T-cell (primary cell): ENCODE data around the gene LYSMD2. TPM values are rescaled to one million over a fixed set of nuclear protein-coding genes. Genes with fewer than 3 reads are reported as not detected.

Source experiments
- ATAC-seq, 4 experiments: fragments of 200-7000 bp in 3 of 4; fragments of 150-1000 bp in 1 of 4; cut with Tn5 transposase; replicated peaks in 1 of 4; 1 replicate in 3 of 4; 2 replicates in 1 of 4; pipeline ENCODE4 v1.10.0; 2021; ENCODE audit warnings: moderate library complexity in 3 of 4, mild to moderate bottlenecking in 2 of 4, moderate number of reproducible peaks in 1 of 4
- CTCF ChIA-PET, 2 donors: fragments of 300-600 bp; sonication (Branson Sonifier 250); formaldehyde crosslinking; loops; one replicate each; lab custom pipeline; 2022; ENCODE audit warnings: antibody characterized with exemption in 2 of 2; lab: Charles Lee
- POLR2A ChIA-PET, 2 donors: fragments of 300-600 bp; sonication (Branson Sonifier 250); formaldehyde crosslinking; loops; one replicate each; lab custom pipeline; 2022; ENCODE audit warnings: antibody characterized with exemption in 2 of 2; lab: Charles Lee
- DNase-seq, 35 experiments: peaks; one replicate each; pipeline versions ENCODE4 v3.0.0 to v3.0.0-alpha.2; 2013 to 2023
- H3K27ac ChIP-seq: one replicate; pipeline ENCODE4 v1.5.1; 2013; ENCODE audit warnings: low read length
- H3K27me3 ChIP-seq, 2 experiments: replicated peaks in 1 of 2; 1 replicate in 1 of 2; 2 replicates in 1 of 2; pipeline versions ENCODE4 v1.6.1 to v1.7.0; 2013; ENCODE audit warnings: low read length in 1 of 2, mixed read lengths in 1 of 2; ENCODE audit not compliant: control insufficient read depth in 2 of 2, insufficient read depth in 2 of 2; ENCODE audit errors: extremely low read depth in 1 of 2
- H3K36me3 ChIP-seq, 2 donors: 1 replicate in 1 of 2; 2 replicates in 1 of 2; pipeline versions ENCODE4 v1.6.1 to v1.7.0; 2013; ENCODE audit warnings: low read length in 1 of 2; ENCODE audit not compliant: control insufficient read depth in 2 of 2, insufficient read depth in 1 of 2; ENCODE audit errors: extremely low read depth in 1 of 2
- H3K4me1 ChIP-seq, 2 experiments: 1 replicate in 1 of 2; 2 replicates in 1 of 2; pipeline versions ENCODE4 v1.6.1 to v1.7.0; 2013; ENCODE audit warnings: low read length in 2 of 2, mixed read lengths in 1 of 2; ENCODE audit not compliant: insufficient read depth in 2 of 2, control insufficient read depth in 1 of 2; ENCODE audit errors: extremely low read depth in 1 of 2
- H3K4me3 ChIP-seq, 2 donors: 1 replicate in 1 of 2; 2 replicates in 1 of 2; pipeline versions ENCODE4 v1.5.1 to v1.7.0; 2013; ENCODE audit warnings: mild to moderate bottlenecking in 2 of 2, low read length in 1 of 2, moderate library complexity in 1 of 2; ENCODE audit not compliant: control insufficient read depth in 1 of 2; ENCODE audit errors: extremely low read depth in 1 of 2
- H3K9me3 ChIP-seq: 2 replicates; pipeline ENCODE4 v1.7.0; 2013
- H3K27ac Mint-ChIP-seq, 2 donors: one replicate each; pipeline ENCODE4 v1.8.0; 2020 to 2021; ENCODE audit warnings: mild to moderate bottlenecking in 2 of 2, mixed read lengths in 2 of 2
- H3K27me3 Mint-ChIP-seq, 2 donors: one replicate each; pipeline ENCODE4 v1.8.0; 2021 to 2022; ENCODE audit warnings: mixed read lengths in 2 of 2
- H3K36me3 Mint-ChIP-seq: one replicate; pipeline ENCODE4 v1.8.0; 2021; ENCODE audit warnings: mixed read lengths
- H3K4me1 Mint-ChIP-seq, 3 donors: one replicate each; pipeline ENCODE4 v1.8.0; 2020 to 2022; ENCODE audit warnings: mixed read lengths in 3 of 3, mild to moderate bottlenecking in 1 of 3
- H3K4me3 Mint-ChIP-seq, 3 donors: one replicate each; pipeline ENCODE4 v1.8.0; 2020 to 2022; ENCODE audit warnings: mild to moderate bottlenecking in 3 of 3, mixed read lengths in 3 of 3, moderate library complexity in 3 of 3
- H3K9me3 Mint-ChIP-seq, 3 donors: one replicate each; pipeline ENCODE4 v1.8.0; 2020 to 2022; ENCODE audit warnings: mixed read lengths in 3 of 3
- WGBS: methylation state at CpG from one replicate; pipeline ENCODE4 v1.1.5; 2013; ENCODE audit warnings: missing lambda C conversion rate; ENCODE audit not compliant: insufficient coverage; 5-methylcytosine and 5-hydroxymethylcytosine counted together
- total RNA-seq, 35 experiments: library from RNA in 6 of 35; stranded (reverse) in 6 of 35; fragments of 120-200 nt in 1 of 35; gene quantifications; one replicate each; pipeline versions ENCODE4 v1.2.1 to v1.2.4 and lab custom pipeline; 2013 to 2026

LYSMD2 gene
- total RNA-seq, 5 donors from 2014 or later (not counting 1 experiment from before 2014, with no cell fraction given): 16.6 to 36.2 (median 26.2) TPM

DNA sequence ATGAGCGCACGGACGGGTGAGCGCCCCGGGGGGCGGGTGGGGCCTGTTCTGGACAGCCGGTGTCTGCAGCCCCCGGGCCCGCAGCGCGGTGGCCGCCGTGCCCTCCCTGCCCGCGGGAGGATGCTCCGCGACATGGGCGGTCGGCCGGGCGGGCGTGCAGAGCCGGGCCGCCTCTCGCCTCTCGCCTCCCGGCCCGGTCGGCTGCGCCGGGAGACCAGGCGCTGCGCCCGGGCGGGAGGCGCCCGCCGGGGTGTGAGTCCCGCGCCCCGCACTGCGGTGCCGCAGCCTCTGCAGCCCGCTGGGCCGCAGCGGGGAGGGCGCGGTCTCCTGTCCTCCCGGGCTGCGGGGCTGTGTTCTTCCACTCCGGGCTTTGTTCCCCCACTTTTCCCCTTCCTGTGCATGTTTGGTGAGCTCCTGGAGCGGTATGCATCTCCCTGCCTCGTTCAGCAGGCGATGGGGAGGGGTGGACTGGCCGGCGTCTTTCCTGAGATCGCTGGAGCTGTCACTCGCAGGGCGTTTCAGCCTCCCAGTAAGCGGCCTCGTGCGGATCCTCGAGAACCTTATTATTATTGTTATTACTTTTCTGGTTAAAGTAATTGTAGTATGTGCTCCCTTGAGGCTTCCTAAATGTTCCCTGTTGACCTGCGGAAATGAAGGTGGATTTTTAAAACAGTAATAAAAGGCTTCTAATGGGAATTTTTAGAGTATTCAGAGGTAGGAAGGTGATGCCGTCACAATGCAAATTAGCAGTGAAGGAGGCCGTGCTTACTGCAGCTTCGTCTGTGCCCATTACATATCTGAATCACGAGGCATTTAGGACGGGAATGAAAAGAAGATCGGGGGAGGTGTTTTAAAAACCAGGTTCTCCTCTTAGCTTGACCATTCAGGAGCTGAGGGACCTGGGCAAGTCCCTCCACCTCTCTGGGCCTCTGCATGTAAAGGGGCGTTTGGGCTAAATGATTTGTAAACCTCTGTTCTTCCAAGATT is 14.5 kb upstream of the LYSMD2 start:
- Histone ChIP-seq H3K27me3 (peaks cover 0 to 3% of the 10 kb centered on the region in 2 experiments), H3K4me3 (peak overlapping the region; percentile 54 to 77), H3K4me1 (peaks cover 14% of the 10 kb centered on the region in 2 experiments), H3K9me3 (no peaks in the 10 kb centered on the region), H3K27ac (no peak overlapping the region), H3K36me3 (no peaks in the 10 kb centered on the region)
- H3K9me3 Mint-ChIP-seq: no peaks in the 10 kb centered on the region
- peak overlapping the region; percentile 83 to 86 (median 84) for H3K4me3 Mint-ChIP-seq
- peaks cover 0 to 4% of the 10 kb centered on the region in 2 donors for H3K27me3 Mint-ChIP-seq
- ChIA-PET CTCF (interaction anchor here in 1 of 2 donors (0.7 kb wide), 1 partner anchor 16 kb away, joined by 3 read pairs; no protein-coding TSS in a partner anchor), POLR2A (interaction anchor here (0.6 to 0.8 kb wide), 2 partner anchors 14 to 289 kb away, joined by 3 to 5 read pairs; no protein-coding TSS in a partner anchor)
- peak overlapping the region in 1 of 2 donors; percentile 32 for H3K27ac Mint-ChIP-seq
- 9% methylated on average over 59 of the region's 71 CpGs for WGBS
- H3K36me3 Mint-ChIP-seq: peaks cover 10% of the 10 kb centered on the region
- DNase-seq: peak in 3 of 35 experiments; percentile 3 to 15 (median 5)
- peaks cover 40 to 53% (median 44%) of the 10 kb centered on the region in 3 donors for H3K4me1 Mint-ChIP-seq
- ATAC-seq: peak; percentile 53 to 61 (median 56)

DNA sequence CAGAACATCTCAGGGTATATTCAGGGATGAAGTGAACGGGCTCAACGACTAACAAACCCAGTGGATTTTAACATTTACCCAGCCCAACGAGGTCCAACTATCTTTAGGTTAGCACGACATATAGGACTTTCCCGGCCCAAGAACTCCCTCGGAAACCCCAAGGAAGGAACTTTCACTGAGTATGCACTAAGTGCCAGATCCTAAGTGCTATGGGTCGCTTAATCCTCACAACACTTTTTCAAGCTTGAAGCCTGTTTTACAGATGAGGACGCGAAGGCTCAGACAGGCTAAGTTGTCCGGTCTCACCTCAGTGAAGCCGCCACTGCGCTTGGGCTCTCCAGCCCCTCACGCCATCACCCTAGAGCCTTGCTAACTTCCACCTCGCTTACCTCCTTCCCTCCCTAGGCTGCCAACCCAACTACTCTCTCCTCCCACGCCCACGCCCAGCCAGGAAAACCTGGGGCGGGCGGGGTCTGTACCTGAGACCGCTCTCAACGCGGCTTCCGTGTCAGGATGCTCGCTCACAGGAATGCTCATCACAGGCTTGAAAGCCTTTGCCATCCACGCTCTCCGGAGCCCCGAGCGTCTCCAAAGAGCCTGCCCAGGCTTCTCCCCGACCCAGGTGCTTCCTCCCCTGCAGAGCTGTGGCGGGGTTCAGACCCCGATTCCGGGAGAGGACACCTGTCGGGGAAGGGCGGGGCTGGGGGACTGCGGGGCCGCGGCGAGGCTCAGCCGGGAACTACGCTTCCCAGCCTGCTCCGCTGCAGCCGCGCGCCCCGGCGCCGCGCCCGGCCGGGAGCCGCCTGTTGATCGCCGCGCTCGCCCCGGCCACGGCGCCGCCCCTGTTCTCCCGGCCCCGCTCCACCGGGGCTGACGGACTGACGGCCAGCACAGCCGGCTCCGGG is 13.6 kb upstream of the LYSMD2 start, which contains the start of gene TMOD2:
Gene TMOD2 (plus strand): TSS at position 806 of the 905 bp plus-strand sequence. CDS start 14,845 bp downstream, outside the sequence.
- Histone ChIP-seq H3K4me1 (peaks cover 14% of the 10 kb centered on the region in 2 experiments), H3K36me3 (no peaks in the 10 kb centered on the region), H3K27ac (no peak within 1 kb of the TSS), H3K9me3 (no peaks in the 10 kb centered on the region), H3K27me3 (peaks cover 0 to 3% of the 10 kb centered on the region in 2 experiments), H3K4me3 (peak within 1 kb of the TSS; percentile 54 to 77)
- ATAC-seq (peak; percentile 92 to 95 (median 94)), DNase-seq (peak in 25 of 35 experiments; percentile 15 to 65 (median 35))
- peak within 1 kb of the TSS; percentile 84 to 86 (median 84) for H3K4me3 Mint-ChIP-seq
- peaks cover 10% of the 10 kb centered on the region for H3K36me3 Mint-ChIP-seq
- no peaks in the 10 kb centered on the region for H3K9me3 Mint-ChIP-seq
- peaks cover 40 to 53% (median 44%) of the 10 kb centered on the region in 3 donors for H3K4me1 Mint-ChIP-seq
- ChIA-PET CTCF (interaction anchor here in 1 of 2 donors (0.6 kb wide), 1 partner anchor 74 kb away, joined by 3 read pairs; no protein-coding TSS in a partner anchor), POLR2A (interaction anchor here in 1 of 2 donors (0.8 kb wide), 1 partner anchor 14 kb away, joined by 12 read pairs; no protein-coding TSS in a partner anchor)
- peaks cover 0 to 4% of the 10 kb centered on the region in 2 donors for H3K27me3 Mint-ChIP-seq
- WGBS: 10% methylated on average over 61 of the region's 65 CpGs
- H3K27ac Mint-ChIP-seq: peak within 1 kb of the TSS; percentile 32 to 48

DNA sequence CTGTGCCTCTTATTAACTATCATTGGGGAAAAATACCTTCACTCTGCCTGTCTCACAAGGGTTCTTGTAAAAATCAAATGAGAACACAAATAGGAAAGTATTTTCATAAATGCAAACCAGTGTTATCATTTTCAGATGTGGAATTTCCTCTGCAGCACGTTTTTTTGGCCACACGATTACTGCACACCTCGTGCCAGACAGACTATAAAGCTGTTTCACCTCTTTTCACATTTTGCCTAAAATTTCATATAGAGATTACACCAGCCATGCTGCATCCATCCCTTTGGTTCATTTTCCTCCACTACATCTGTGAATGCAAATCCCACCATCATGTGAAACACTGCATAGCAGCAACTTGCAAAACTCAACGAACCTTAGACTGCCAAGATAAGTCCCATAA is 12.7 kb upstream of the LYSMD2 start:
- Histone ChIP-seq H3K4me1 (peaks cover 14% of the 10 kb centered on the region in 2 experiments), H3K4me3 (no peak overlapping the region), H3K9me3 (no peaks in the 10 kb centered on the region), H3K36me3 (no peaks in the 10 kb centered on the region), H3K27ac (no peak overlapping the region), H3K27me3 (peaks cover 0 to 3% of the 10 kb centered on the region in 2 experiments)
- Mint-ChIP-seq H3K27ac (no peak overlapping the region), H3K4me3 (peak overlapping the region; percentile 84 to 85 (median 84)), H3K36me3 (peaks cover 3% of the 10 kb centered on the region), H3K4me1 (peaks cover 37 to 44% (median 38%) of the 10 kb centered on the region in 3 donors), H3K9me3 (no peaks in the 10 kb centered on the region), H3K27me3 (peaks cover 0 to 4% of the 10 kb centered on the region in 2 donors)
- no peak for DNase-seq
- ChIA-PET POLR2A (no interaction called here), CTCF (interaction anchor here in 1 of 2 donors (0.6 kb wide), 1 partner anchor 75 kb away, joined by 3 read pairs; no protein-coding TSS in a partner anchor)
- no peak for ATAC-seq
- WGBS: 77% methylated on average over 4 of the region's 4 CpGs

DNA sequence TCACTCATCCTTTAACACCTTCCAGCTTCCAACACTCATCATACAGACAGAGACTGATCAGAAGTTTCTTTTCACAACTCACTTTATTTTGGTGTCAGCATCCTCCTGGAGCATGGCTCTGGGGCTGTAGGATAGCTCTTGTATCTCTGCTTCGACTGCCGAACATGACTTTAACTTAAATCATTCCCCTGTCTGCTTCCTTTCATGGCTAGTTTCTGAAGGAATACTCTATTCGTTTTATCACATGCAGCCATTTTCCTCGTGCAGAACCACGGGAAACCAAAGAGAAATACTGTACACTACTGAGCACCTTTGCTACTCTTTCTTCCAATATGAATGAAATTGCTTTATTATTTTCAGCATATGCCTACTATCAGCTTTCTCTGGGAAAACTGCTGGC is 11.9 kb upstream of the LYSMD2 start:
- Mint-ChIP-seq H3K4me3 (no peak overlapping the region), H3K9me3 (no peaks in the 10 kb centered on the region), H3K4me1 (peaks cover 31 to 35% (median 33%) of the 10 kb centered on the region in 3 donors), H3K27me3 (peaks cover 0 to 5% of the 10 kb centered on the region in 2 donors), H3K27ac (no peak overlapping the region), H3K36me3 (no peaks in the 10 kb centered on the region)
- POLR2A ChIA-PET: no interaction called here
- ATAC-seq (no peak), DNase-seq (no peak)
- peaks cover 12 to 14% of the 10 kb centered on the region in 2 experiments for H3K4me1 ChIP-seq
- no peaks in the 10 kb centered on the region for H3K36me3 ChIP-seq
- CTCF ChIA-PET: interaction anchor here in 1 of 2 donors (0.9 kb wide), 1 partner anchor 99 kb away, joined by 4 read pairs; no protein-coding TSS in a partner anchor
- no peaks in the 10 kb centered on the region for H3K9me3 ChIP-seq
- WGBS: 80% methylated on average over 1 of the region's 5 CpGs
- peaks cover 0 to 3% of the 10 kb centered on the region in 2 experiments for H3K27me3 ChIP-seq
- H3K27ac ChIP-seq: no peak overlapping the region
- H3K4me3 ChIP-seq: no peak overlapping the region

DNA sequence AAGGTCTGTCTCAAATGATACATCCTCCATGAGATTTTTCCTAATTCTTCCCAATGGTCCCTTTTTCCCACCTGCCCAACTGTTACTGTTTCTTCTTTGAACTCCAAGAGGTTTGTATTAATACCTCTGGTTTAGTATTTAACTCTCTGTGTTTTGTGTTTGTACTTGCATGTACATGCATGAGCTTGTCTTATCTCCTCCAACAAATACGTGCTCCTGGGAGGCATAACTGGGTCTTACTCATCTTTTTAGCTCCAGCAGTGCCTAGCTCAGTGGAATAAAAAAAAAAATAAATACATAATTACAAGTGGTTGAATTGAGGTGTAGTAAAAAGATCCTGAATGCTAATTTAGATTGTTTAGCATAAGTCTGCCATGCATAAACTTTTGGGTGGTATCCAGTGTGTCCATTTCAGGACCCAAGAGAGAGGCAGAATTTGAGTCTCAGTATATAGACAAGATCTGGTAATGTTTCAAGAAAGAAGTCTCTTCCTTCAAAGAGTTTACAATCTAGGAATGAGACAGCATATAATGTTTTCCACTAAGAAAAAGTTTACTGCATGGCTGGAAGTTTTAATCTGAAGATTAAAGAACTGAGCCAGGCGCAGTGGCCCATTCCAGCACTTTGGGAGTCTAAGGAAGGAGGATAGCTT is 1.7 kb upstream of the LYSMD2 start:
- ATAC-seq: no peak
- Histone ChIP-seq H3K36me3 (peaks cover 0 to 2% of the 10 kb centered on the region in 2 donors), H3K4me3 (no peak overlapping the region), H3K9me3 (no peaks in the 10 kb centered on the region), H3K27ac (peak overlapping the region; percentile 90), H3K4me1 (peaks cover 29 to 37% of the 10 kb centered on the region in 2 experiments), H3K27me3 (no peaks in the 10 kb centered on the region)
- Mint-ChIP-seq H3K9me3 (no peaks in the 10 kb centered on the region), H3K36me3 (no peaks in the 10 kb centered on the region), H3K27me3 (no peaks in the 10 kb centered on the region), H3K27ac (peak overlapping the region; percentile 93 to 97), H3K4me3 (peak overlapping the region; percentile 3 to 90 (median 83)), H3K4me1 (peaks cover 43 to 49% (median 46%) of the 10 kb centered on the region in 3 donors)
- CTCF ChIA-PET: interaction anchor here in 1 of 2 donors (2.5 kb wide), 1 partner anchor 38 kb away, joined by 9 read pairs; no protein-coding TSS in a partner anchor
- DNase-seq: no peak
- no CpG with 5 or more reads among the region's 2 CpGs for WGBS
- POLR2A ChIA-PET: interaction anchor here in 1 of 2 donors (0.6 kb wide), 1 partner anchor 9 kb away, joined by 3 read pairs; no protein-coding TSS in a partner anchor
